ENCODE data around the gene GNAZ.

DNA sequence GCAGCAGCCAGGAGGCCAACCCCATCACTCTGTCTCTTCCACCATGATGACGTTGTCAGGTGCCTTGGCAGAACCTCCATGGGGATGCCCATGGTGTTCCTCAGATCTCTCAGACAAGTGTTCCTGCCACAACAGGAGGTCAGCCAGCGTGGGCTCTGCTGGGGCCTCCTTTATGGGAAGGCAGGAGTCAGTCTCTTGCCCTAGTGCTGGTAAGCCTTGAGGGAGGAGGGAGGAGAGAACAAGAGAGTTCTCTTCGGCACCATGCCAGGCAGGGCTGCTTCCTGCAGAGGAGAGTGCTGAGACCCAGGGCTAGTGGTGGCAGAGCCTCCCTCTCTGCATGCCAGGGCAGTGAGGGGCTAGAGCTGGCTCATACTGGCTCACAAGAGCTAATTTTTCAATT is 32.5 kb downstream of the GNAZ start:
- TF ChIP-seq GATA3 (IDR thresholded peaks at IDR 0.05; ENCODE audit: low read depth, low read length) (no peak), GATA2 (IDR thresholded peaks at IDR 0.05; ENCODE audit: low read depth, low read length) (no peak)
